Measurements from ENCODE around the gene MRC2. TPM values are rescaled to one million over a fixed set of nuclear protein-coding genes. Genes with fewer than 3 reads are reported as not detected.

The MRC2 gene
- total RNA-seq, 1 experiment from 2014 or later: 10.7 TPM

DNA sequence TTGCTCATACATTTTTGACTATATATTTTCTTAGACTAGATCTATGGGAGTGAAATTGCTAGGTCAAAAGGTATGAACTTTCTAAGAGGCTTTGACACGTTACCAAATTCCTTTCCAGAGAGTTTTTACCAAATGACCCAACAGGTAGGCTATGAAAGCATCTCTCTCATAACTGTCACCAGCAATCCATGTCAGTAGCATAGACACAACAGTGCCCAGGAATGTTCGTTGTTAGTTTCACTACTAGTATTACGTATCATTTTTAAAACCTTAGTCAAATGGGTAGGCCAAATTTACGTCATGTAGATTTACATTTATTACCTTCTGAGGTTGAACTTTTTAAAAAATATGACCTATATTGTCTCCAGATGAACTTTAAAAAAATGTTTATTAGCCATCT is 113.8 kb downstream of the MRC2 start:
- Histone ChIP-seq H3K9me2 (ENCODE audit: insufficient read depth) (no peaks in the 10 kb centered on the region), H3K9me3 (ENCODE audit: control insufficient read depth in 1 of 2, insufficient read depth in 1 of 2, low read depth in 1 of 2, low read length in 2 of 2) (no peaks in the 10 kb centered on the region), H3K4me2 (ENCODE audit: low read length) (no peak overlapping the region), H2AFZ (ENCODE audit: low read depth, low read length, poor library complexity, severe bottlenecking) (no peak overlapping the region), H3K27ac (ENCODE audit: low read depth, low read length) (no peak overlapping the region), H3K79me2 (ENCODE audit: insufficient read depth, low read length) (no peaks in the 10 kb centered on the region), H3K27me3 (ENCODE audit: insufficient read depth, low read length) (no peaks in the 10 kb centered on the region), H3K9ac (ENCODE audit: low read length) (no peak overlapping the region), H3K36me3 (ENCODE audit: control insufficient read depth in 1 of 2, insufficient read depth in 2 of 2, low read length in 2 of 2) (no peaks in the 10 kb centered on the region), H3K4me3 (replicated peaks in 1 of 2; ENCODE audit: low read depth in 1 of 2, low read length in 2 of 2) (no peak overlapping the region), H3K4me1 (ENCODE audit: control insufficient read depth in 1 of 2, insufficient read depth in 2 of 2, low read length in 2 of 2) (no peaks in the 10 kb centered on the region), H4K20me1 (ENCODE audit: insufficient read depth) (no peaks in the 10 kb centered on the region)
- no peak for DNase-seq (ENCODE audit: low read depth, low spot score)
- POLR2A ChIA-PET: no interaction called here
- ATAC-seq: no peak
- TF ChIP-seq CBX3 (IDR thresholded peaks at IDR 0.05; ENCODE audit: low read depth) (no peak), EZH2phosphoT487 (IDR thresholded peaks at IDR 0.05; ENCODE audit: borderline replicate concordance) (no peak), FOSL1 (IDR thresholded peaks at IDR 0.05; ENCODE audit: low read depth) (no peak)
- TF ChIP-seq, protein P1, sequence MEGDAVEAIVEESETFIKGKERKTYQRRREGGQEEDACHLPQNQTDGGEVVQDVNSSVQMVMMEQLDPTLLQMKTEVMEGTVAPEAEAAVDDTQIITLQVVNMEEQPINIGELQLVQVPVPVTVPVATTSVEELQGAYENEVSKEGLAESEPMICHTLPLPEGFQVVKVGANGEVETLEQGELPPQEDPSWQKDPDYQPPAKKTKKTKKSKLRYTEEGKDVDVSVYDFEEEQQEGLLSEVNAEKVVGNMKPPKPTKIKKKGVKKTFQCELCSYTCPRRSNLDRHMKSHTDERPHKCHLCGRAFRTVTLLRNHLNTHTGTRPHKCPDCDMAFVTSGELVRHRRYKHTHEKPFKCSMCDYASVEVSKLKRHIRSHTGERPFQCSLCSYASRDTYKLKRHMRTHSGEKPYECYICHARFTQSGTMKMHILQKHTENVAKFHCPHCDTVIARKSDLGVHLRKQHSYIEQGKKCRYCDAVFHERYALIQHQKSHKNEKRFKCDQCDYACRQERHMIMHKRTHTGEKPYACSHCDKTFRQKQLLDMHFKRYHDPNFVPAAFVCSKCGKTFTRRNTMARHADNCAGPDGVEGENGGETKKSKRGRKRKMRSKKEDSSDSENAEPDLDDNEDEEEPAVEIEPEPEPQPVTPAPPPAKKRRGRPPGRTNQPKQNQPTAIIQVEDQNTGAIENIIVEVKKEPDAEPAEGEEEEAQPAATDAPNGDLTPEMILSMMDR (IDR thresholded peaks at IDR 0.05 in 2 of 3, conservative IDR thresholded peaks at IDR 0.05 in 1 of 3; ENCODE audit: borderline replicate concordance in 1 of 3, insufficient read depth in 1 of 3, low read depth in 2 of 3, low read length in 2 of 3): no peak
- TF ChIP-seq, protein P2, sequence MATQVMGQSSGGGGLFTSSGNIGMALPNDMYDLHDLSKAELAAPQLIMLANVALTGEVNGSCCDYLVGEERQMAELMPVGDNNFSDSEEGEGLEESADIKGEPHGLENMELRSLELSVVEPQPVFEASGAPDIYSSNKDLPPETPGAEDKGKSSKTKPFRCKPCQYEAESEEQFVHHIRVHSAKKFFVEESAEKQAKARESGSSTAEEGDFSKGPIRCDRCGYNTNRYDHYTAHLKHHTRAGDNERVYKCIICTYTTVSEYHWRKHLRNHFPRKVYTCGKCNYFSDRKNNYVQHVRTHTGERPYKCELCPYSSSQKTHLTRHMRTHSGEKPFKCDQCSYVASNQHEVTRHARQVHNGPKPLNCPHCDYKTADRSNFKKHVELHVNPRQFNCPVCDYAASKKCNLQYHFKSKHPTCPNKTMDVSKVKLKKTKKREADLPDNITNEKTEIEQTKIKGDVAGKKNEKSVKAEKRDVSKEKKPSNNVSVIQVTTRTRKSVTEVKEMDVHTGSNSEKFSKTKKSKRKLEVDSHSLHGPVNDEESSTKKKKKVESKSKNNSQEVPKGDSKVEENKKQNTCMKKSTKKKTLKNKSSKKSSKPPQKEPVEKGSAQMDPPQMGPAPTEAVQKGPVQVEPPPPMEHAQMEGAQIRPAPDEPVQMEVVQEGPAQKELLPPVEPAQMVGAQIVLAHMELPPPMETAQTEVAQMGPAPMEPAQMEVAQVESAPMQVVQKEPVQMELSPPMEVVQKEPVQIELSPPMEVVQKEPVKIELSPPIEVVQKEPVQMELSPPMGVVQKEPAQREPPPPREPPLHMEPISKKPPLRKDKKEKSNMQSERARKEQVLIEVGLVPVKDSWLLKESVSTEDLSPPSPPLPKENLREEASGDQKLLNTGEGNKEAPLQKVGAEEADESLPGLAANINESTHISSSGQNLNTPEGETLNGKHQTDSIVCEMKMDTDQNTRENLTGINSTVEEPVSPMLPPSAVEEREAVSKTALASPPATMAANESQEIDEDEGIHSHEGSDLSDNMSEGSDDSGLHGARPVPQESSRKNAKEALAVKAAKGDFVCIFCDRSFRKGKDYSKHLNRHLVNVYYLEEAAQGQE (IDR thresholded peaks at IDR 0.05; ENCODE audit: low read depth): no peak
- RAD21 ChIA-PET (ENCODE audit: low non-redundant PET in 1 of 2, low total read pairs in 2 of 2, uncharacterized antibody in 2 of 2, unreplicated experiment in 2 of 2): no interaction called here
- intact Hi-C loops (cut with micrococcal nuclease): no loop called here
- no TSS peak for BruUV-seq (replicated peaks)
- CTCF ChIA-PET: no interaction called here

Other genes starting within 250 kb of the MRC2 start
- not detected for gene EFCAB3, start 247.1 kb upstream of the MRC2 start, total RNA-seq (2021; ENCODE audit: unreplicated experiment)
- gene METTL2A, start 203.8 kb upstream of the MRC2 start, total RNA-seq (2021; ENCODE audit: unreplicated experiment): 50.3 TPM
- 56.6 TPM for gene TLK2, start 148.8 kb upstream of the MRC2 start, total RNA-seq (2021; ENCODE audit: unreplicated experiment)
- not detected for gene MARCHF10, start 180.6 kb downstream of the MRC2 start, total RNA-seq (2021; ENCODE audit: unreplicated experiment)